HepG2 (cell line): Measurements from ENCODE around the gene NDUFV1. TPM values are rescaled to one million over a fixed set of nuclear protein-coding genes. Genes with fewer than 3 reads are reported as not detected.

ENCODE experiments used
- CHD4 ChIP-seq: fragments of 200-600 bp; sonication (generic); IDR thresholded peaks from 2 replicates; pipeline ENCODE4 v1.7.0; 2017; ENCODE audit warnings: mild to moderate bottlenecking, low read length, borderline replicate concordance
- KAT2B ChIP-seq: fragments of 150-350 bp; IDR thresholded peaks from 2 replicates; pipeline ENCODE4 v1.6.1; 2014; ENCODE audit warnings: low read depth, low read length, borderline replicate concordance
- TBL1XR1 ChIP-seq: fragments of 150-350 bp; IDR thresholded peaks from 2 replicates; pipeline ENCODE4 v1.6.1; 2014; ENCODE audit warnings: borderline replicate concordance, low read length; ENCODE audit not compliant: partially characterized antibody
- ZBTB8A ChIP-seq: sonication (generic); formaldehyde crosslinking; IDR thresholded peaks from 2 replicates; pipeline ENCODE4 v1.4.0; 2020; ENCODE audit warnings: mild to moderate bottlenecking, low read depth, missing genetic modification reagents, borderline replicate concordance
- ZNF264 ChIP-seq: sonication (generic); formaldehyde crosslinking; IDR thresholded peaks from 2 replicates; pipeline ENCODE4 v1.4.0; 2020; ENCODE audit warnings: missing genetic modification reagents
- ZNF33A ChIP-seq: sonication (generic); formaldehyde crosslinking; IDR thresholded peaks from 2 replicates; pipeline ENCODE4 v1.5.1; 2020; ENCODE audit warnings: missing genetic modification reagents, mild to moderate bottlenecking, moderate library complexity, borderline replicate concordance
- ZNF562 ChIP-seq: sonication (generic); formaldehyde crosslinking; IDR thresholded peaks from 2 replicates; pipeline ENCODE4 v1.8.0; 2022; ENCODE audit warnings: missing genetic modification reagents, borderline replicate concordance
- ZNF7 ChIP-seq: IDR thresholded peaks from 2 replicates; pipeline ENCODE4 v1.6.1; 2016; ENCODE audit warnings: missing biosample characterization, missing genetic modification reagents
- polyA plus RNA-seq, 8 experiments: library from polyadenylated mRNA; depleted of rRNA in 3 of 8; stranded (reverse) in 7 of 8; unstranded in 1 of 8; fragments of >200 nt; fragmentation: Illumina TruSeq in 4 of 8; extraction: Trizol in 4 of 8; gene quantifications; 2 replicates each; pipeline versions ENCODE4 v1.2.1 to v1.2.3, GENCODE V29; 2011 to 2016; ENCODE audit warnings: low read depth in 4 of 8, missing spikeins in 1 of 8, mixed read lengths in 1 of 8; ENCODE audit not compliant: insufficient read depth in 1 of 8
- total RNA-seq, 5 experiments: library from RNA; depleted of rRNA; stranded (reverse); fragments of >200 nt; fragmentation: Illumina TruSeq; extraction: Trizol; gene quantifications; 2 replicates each; pipeline ENCODE4 v1.2.3, GENCODE V29; 2016; ENCODE audit warnings: low read depth in 1 of 5
- TF ChIP-seq, protein P1 (sequence below): sonication (generic); formaldehyde crosslinking; IDR thresholded peaks from 2 replicates; pipeline ENCODE4 v1.5.0; 2020; ENCODE audit warnings: mild to moderate bottlenecking, missing genetic modification reagents
- TF ChIP-seq, protein P2 (sequence below): sonication (generic); formaldehyde crosslinking; IDR thresholded peaks from 2 replicates; pipeline ENCODE4 v1.5.1; 2020; ENCODE audit warnings: mild to moderate bottlenecking, moderate library complexity, missing genetic modification reagents
- TF ChIP-seq, protein P3 (sequence below): sonication (generic); formaldehyde crosslinking; IDR thresholded peaks from 2 replicates; pipeline ENCODE4 v1.4.0; 2020; ENCODE audit warnings: missing genetic modification reagents
- TF ChIP-seq, protein P4 (sequence below): sonication (generic); formaldehyde crosslinking; conservative IDR thresholded peaks from 2 replicates; pipeline ENCODE4 v1.4.0; 2020; ENCODE audit warnings: missing genetic modification reagents
- TF ChIP-seq, protein P5 (sequence below): sonication (generic); formaldehyde crosslinking; IDR thresholded peaks from 2 replicates; pipeline ENCODE4 v1.5.1; 2020; ENCODE audit warnings: mild to moderate bottlenecking, missing genetic modification reagents, moderate library complexity

NDUFV1 gene
- total and polyA plus RNA-seq, 2 of the 13 experiments (the other 11 are each of a cell fraction or from before 2014, with no cell fraction given): 88.9 to 137 TPM

DNA sequence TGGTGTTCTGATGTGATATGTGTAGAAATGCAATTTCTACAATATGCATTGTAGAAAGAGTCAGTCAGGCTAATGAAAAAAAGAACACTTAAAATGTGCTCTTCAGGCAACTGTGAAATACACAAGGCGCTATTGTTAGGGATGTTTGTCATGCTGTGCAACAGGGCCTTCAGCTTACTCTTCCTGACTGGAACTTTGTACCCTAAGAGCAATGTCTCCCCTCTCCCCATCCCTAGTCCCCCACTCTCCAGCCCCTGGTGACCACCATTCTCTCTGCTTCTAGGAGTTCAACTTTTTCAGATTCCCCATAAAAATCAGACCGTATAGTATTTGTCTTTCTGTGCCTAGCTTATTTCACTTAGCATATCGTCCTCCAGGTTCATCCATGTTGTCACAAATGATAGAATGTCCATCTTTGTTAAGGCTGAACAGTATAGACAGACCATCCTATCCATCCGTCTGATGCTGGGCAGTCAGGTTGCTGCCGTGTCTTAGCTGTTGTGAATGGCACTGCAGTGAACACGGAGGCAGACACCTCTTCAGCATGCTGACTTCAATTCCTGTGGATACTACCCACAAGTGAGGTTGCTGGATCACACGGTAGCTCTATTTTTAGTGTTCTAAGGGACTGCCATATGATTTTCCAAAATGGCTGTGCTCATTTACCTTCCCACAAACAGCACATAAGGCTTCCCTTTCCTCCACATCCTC lies 10.7 kb downstream of the NDUFV1 start (continued):
- TF ChIP-seq, protein P1, sequence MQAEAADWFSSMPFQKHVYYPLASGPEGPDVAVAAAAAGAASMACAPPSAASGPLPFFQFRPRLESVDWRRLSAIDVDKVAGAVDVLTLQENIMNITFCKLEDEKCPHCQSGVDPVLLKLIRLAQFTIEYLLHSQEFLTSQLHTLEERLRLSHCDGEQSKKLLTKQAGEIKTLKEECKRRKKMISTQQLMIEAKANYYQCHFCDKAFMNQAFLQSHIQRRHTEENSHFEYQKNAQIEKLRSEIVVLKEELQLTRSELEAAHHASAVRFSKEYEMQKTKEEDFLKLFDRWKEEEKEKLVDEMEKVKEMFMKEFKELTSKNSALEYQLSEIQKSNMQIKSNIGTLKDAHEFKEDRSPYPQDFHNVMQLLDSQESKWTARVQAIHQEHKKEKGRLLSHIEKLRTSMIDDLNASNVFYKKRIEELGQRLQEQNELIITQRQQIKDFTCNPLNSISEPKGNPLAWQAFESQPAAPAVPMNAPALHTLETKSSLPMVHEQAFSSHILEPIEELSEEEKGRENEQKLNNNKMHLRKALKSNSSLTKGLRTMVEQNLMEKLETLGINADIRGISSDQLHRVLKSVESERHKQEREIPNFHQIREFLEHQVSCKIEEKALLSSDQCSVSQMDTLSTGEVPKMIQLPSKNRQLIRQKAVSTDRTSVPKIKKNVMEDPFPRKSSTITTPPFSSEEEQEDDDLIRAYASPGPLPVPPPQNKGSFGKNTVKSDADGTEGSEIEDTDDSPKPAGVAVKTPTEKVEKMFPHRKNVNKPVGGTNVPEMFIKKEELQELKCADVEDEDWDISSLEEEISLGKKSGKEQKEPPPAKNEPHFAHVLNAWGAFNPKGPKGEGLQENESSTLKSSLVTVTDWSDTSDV (CRISPR knock-in tag): no peak
- TF ChIP-seq ZNF562 (CRISPR knock-in tag) (no peak), ZNF264 (CRISPR knock-in tag) (no peak), KAT2B (no peak), CHD4 (peak; percentile 28; the same call in 1 of the 2 replicates), ZNF7 (CRISPR knock-in tag) (no peak), ZBTB8A (no peak), ZNF33A (no peak), TBL1XR1 (no peak)
- TF ChIP-seq, protein P2, sequence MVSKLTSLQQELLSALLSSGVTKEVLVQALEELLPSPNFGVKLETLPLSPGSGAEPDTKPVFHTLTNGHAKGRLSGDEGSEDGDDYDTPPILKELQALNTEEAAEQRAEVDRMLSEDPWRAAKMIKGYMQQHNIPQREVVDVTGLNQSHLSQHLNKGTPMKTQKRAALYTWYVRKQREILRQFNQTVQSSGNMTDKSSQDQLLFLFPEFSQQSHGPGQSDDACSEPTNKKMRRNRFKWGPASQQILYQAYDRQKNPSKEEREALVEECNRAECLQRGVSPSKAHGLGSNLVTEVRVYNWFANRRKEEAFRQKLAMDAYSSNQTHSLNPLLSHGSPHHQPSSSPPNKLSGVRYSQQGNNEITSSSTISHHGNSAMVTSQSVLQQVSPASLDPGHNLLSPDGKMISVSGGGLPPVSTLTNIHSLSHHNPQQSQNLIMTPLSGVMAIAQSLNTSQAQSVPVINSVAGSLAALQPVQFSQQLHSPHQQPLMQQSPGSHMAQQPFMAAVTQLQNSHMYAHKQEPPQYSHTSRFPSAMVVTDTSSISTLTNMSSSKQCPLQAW (CRISPR knock-in tag): no peak
- TF ChIP-seq, protein P3, sequence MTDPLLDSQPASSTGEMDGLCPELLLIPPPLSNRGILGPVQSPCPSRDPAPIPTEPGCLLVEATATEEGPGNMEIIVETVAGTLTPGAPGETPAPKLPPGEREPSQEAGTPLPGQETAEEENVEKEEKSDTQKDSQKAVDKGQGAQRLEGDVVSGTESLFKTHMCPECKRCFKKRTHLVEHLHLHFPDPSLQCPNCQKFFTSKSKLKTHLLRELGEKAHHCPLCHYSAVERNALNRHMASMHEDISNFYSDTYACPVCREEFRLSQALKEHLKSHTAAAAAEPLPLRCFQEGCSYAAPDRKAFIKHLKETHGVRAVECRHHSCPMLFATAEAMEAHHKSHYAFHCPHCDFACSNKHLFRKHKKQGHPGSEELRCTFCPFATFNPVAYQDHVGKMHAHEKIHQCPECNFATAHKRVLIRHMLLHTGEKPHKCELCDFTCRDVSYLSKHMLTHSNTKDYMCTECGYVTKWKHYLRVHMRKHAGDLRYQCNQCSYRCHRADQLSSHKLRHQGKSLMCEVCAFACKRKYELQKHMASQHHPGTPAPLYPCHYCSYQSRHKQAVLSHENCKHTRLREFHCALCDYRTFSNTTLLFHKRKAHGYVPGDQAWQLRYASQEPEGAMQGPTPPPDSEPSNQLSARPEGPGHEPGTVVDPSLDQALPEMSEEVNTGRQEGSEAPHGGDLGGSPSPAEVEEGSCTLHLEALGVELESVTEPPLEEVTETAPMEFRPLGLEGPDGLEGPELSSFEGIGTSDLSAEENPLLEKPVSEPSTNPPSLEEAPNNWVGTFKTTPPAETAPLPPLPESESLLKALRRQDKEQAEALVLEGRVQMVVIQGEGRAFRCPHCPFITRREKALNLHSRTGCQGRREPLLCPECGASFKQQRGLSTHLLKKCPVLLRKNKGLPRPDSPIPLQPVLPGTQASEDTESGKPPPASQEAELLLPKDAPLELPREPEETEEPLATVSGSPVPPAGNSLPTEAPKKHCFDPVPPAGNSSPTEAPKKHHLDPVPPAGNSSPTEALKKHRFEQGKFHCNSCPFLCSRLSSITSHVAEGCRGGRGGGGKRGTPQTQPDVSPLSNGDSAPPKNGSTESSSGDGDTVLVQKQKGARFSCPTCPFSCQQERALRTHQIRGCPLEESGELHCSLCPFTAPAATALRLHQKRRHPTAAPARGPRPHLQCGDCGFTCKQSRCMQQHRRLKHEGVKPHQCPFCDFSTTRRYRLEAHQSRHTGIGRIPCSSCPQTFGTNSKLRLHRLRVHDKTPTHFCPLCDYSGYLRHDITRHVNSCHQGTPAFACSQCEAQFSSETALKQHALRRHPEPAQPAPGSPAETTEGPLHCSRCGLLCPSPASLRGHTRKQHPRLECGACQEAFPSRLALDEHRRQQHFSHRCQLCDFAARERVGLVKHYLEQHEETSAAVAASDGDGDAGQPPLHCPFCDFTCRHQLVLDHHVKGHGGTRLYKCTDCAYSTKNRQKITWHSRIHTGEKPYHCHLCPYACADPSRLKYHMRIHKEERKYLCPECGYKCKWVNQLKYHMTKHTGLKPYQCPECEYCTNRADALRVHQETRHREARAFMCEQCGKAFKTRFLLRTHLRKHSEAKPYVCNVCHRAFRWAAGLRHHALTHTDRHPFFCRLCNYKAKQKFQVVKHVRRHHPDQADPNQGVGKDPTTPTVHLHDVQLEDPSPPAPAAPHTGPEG (CRISPR knock-in tag): no peak
- TF ChIP-seq, protein P4, sequence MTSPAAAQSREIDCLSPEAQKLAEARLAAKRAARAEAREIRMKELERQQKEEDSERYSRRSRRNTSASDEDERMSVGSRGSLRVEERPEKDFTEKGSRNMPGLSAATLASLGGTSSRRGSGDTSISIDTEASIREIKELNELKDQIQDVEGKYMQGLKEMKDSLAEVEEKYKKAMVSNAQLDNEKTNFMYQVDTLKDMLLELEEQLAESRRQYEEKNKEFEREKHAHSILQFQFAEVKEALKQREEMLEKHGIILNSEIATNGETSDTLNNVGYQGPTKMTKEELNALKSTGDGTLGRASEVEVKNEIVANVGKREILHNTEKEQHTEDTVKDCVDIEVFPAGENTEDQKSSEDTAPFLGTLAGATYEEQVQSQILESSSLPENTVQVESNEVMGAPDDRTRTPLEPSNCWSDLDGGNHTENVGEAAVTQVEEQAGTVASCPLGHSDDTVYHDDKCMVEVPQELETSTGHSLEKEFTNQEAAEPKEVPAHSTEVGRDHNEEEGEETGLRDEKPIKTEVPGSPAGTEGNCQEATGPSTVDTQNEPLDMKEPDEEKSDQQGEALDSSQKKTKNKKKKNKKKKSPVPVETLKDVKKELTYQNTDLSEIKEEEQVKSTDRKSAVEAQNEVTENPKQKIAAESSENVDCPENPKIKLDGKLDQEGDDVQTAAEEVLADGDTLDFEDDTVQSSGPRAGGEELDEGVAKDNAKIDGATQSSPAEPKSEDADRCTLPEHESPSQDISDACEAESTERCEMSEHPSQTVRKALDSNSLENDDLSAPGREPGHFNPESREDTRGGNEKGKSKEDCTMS (CRISPR knock-in tag): no peak
- TF ChIP-seq, protein P5, sequence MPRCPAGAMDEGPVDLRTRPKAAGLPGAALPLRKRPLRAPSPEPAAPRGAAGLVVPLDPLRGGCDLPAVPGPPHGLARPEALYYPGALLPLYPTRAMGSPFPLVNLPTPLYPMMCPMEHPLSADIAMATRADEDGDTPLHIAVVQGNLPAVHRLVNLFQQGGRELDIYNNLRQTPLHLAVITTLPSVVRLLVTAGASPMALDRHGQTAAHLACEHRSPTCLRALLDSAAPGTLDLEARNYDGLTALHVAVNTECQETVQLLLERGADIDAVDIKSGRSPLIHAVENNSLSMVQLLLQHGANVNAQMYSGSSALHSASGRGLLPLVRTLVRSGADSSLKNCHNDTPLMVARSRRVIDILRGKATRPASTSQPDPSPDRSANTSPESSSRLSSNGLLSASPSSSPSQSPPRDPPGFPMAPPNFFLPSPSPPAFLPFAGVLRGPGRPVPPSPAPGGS (CRISPR knock-in tag): no peak
